ENCODE results near the gene DLG2. TPM values are rescaled to one million over a fixed set of nuclear protein-coding genes. Genes with fewer than 3 reads are reported as not detected.
A peak's percentile ranks its signal among the peaks of the same experiment; 100 is the strongest.
"Not testable (repeated sequence)": the region's sequence is repeated elsewhere in the genome, so short reads cannot be mapped to it uniquely, and the experiment has no call there.

DLG2 gene
- total and polyA plus RNA-seq, 4 donors = 0.30 to 5.5 (median 0.68) TPM

DNA sequence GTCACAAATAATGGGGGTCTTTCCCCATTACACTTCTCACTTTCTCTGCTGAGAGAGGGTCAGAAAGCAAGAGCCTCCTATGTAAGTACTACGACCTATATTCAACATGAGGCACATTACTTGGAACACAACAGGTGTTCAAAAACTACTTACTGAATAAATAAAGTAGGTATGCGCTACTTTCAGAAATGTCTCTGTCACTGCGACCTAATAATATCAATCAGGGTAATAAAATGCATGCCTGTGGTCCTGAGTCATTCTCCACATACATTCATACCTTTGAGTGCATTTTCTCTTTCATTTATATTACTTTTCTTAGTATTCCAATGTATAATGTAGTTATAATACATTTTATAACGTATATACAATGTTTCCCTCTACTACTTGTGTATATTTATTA lies 838.9 kb downstream of the DLG2 start:
- 80% methylated on average over 4 of the region's 4 CpGs for WGBS
- no peak for DNase-seq (ENCODE audit: low spot score)
- Histone ChIP-seq H3K4me1 (ENCODE audit: control insufficient read depth in 4 of 4, insufficient read depth in 4 of 4, low read length in 3 of 4) (no peaks in the 10 kb centered on the region), H3K36me3 (ENCODE audit: control insufficient read depth in 4 of 4, insufficient read depth in 3 of 4, low read depth in 1 of 4, low read length in 3 of 4) (no peaks in the 10 kb centered on the region), H3K4me3 (ENCODE audit: low read depth in 1 of 3, low read length in 3 of 3) (no peak overlapping the region), H3K9ac (ENCODE audit: low read depth in 1 of 2, low read length in 2 of 2) (no peak overlapping the region), H3K27me3 (ENCODE audit: control insufficient read depth in 4 of 4, insufficient read depth in 4 of 4, low read length in 3 of 4) (no peaks in the 10 kb centered on the region), H3K27ac (ENCODE audit: low read depth in 1 of 2, low read length in 2 of 2) (no peak overlapping the region), H3K9me3 (ENCODE audit: control insufficient read depth in 4 of 4, low read length in 3 of 4) (no peaks in the 10 kb centered on the region)
- TF ChIP-seq, protein P1, sequence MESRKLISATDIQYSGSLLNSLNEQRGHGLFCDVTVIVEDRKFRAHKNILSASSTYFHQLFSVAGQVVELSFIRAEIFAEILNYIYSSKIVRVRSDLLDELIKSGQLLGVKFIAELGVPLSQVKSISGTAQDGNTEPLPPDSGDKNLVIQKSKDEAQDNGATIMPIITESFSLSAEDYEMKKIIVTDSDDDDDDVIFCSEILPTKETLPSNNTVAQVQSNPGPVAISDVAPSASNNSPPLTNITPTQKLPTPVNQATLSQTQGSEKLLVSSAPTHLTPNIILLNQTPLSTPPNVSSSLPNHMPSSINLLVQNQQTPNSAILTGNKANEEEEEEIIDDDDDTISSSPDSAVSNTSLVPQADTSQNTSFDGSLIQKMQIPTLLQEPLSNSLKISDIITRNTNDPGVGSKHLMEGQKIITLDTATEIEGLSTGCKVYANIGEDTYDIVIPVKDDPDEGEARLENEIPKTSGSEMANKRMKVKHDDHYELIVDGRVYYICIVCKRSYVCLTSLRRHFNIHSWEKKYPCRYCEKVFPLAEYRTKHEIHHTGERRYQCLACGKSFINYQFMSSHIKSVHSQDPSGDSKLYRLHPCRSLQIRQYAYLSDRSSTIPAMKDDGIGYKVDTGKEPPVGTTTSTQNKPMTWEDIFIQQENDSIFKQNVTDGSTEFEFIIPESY (IDR thresholded peaks at IDR 0.05) = no peak
- TF ChIP-seq FOXA1 (IDR thresholded peaks at IDR 0.05) (no peak), TAF1 (conservative IDR thresholded peaks at IDR 0.05) (no peak), RAD21 (IDR thresholded peaks at IDR 0.05) (no peak), GABPA (IDR thresholded peaks at IDR 0.05 in 1 of 2, conservative IDR thresholded peaks at IDR 0.05 in 1 of 2) (no peak), YY1 (IDR thresholded peaks at IDR 0.05) (no peak), RXRA (IDR thresholded peaks at IDR 0.05) (no peak), EGR1 (IDR thresholded peaks at IDR 0.05; ENCODE audit: low read depth in 2 of 2) (no peak), FOXA2 (IDR thresholded peaks at IDR 0.05) (no peak), SP1 (IDR thresholded peaks at IDR 0.05) (no peak)
- TF ChIP-seq, protein P2, sequence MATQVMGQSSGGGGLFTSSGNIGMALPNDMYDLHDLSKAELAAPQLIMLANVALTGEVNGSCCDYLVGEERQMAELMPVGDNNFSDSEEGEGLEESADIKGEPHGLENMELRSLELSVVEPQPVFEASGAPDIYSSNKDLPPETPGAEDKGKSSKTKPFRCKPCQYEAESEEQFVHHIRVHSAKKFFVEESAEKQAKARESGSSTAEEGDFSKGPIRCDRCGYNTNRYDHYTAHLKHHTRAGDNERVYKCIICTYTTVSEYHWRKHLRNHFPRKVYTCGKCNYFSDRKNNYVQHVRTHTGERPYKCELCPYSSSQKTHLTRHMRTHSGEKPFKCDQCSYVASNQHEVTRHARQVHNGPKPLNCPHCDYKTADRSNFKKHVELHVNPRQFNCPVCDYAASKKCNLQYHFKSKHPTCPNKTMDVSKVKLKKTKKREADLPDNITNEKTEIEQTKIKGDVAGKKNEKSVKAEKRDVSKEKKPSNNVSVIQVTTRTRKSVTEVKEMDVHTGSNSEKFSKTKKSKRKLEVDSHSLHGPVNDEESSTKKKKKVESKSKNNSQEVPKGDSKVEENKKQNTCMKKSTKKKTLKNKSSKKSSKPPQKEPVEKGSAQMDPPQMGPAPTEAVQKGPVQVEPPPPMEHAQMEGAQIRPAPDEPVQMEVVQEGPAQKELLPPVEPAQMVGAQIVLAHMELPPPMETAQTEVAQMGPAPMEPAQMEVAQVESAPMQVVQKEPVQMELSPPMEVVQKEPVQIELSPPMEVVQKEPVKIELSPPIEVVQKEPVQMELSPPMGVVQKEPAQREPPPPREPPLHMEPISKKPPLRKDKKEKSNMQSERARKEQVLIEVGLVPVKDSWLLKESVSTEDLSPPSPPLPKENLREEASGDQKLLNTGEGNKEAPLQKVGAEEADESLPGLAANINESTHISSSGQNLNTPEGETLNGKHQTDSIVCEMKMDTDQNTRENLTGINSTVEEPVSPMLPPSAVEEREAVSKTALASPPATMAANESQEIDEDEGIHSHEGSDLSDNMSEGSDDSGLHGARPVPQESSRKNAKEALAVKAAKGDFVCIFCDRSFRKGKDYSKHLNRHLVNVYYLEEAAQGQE (IDR thresholded peaks at IDR 0.05) = no peak
- TF ChIP-seq, protein P3, sequence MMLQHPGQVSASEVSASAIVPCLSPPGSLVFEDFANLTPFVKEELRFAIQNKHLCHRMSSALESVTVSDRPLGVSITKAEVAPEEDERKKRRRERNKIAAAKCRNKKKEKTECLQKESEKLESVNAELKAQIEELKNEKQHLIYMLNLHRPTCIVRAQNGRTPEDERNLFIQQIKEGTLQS (IDR thresholded peaks at IDR 0.05) = no peak

DNA sequence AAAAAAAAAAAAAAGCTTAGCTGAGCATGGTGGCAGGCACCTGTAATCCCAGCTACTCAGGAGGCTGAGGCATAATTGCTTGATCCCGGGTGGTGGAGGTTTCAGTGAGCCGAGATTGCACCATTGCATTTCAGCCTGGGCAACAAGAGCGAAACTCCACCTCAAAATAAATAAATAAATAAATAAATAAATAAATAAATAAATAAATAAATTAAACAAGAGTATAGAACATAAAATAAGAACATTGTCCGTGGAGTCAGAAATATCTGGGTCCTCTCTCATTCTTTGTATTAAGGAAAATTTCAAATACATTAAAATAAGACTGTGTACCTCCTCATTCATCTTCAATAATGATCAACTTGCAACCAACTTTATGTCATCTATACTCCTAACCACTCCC lies 843.0 kb downstream of the DLG2 start:
- not testable (repeated sequence) for DNase-seq (ENCODE audit: low spot score); H3K27ac ChIP-seq (ENCODE audit: low read depth in 1 of 2, low read length in 2 of 2); H3K9ac ChIP-seq (ENCODE audit: low read depth in 1 of 2, low read length in 2 of 2); H3K4me3 ChIP-seq (ENCODE audit: low read depth in 1 of 3, low read length in 3 of 3); H3K27me3 ChIP-seq (ENCODE audit: control insufficient read depth in 4 of 4, insufficient read depth in 4 of 4, low read length in 3 of 4); H3K36me3 ChIP-seq (ENCODE audit: control insufficient read depth in 4 of 4, insufficient read depth in 3 of 4, low read depth in 1 of 4, low read length in 3 of 4); H3K9me3 ChIP-seq (ENCODE audit: control insufficient read depth in 4 of 4, low read length in 3 of 4); H3K4me1 ChIP-seq (ENCODE audit: control insufficient read depth in 4 of 4, insufficient read depth in 4 of 4, low read length in 3 of 4)
- 68% methylated on average over 4 of the region's 4 CpGs for WGBS

DNA sequence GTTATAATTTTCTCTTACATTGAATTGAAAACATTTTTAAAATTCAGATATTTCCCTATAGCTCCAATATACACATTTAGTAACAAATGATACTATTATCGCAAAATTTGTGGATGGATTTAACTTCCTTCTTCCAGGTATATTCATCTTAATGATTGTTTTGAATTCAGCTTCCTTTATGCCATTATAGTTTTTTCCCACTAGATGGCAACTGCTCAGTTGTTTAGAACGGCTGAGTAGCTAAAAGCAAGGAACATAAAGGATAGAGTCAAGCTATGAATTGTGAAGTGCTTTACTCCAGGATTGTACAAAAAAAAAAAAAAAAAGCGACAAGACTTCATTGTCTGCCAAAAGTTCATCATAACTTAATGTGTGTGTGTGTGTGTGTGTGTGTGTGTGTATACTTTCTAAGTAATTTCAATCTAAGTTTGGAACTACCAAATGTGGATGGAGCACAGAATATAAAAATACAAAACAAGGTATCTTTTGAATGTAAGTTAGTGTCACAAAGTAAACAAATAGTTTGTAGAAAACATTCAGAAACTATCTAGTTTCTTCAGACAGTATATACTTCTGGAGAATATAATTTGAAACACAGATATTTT lies 846.4 kb downstream of the DLG2 start:
- H3K4me3 ChIP-seq (ENCODE audit: low read depth in 1 of 3, low read length in 3 of 3) = no peak overlapping the region
- no peaks in the 10 kb centered on the region for H3K9me3 ChIP-seq (ENCODE audit: control insufficient read depth in 4 of 4, low read length in 3 of 4)
- no peak overlapping the region for H3K27ac ChIP-seq (ENCODE audit: low read depth in 1 of 2, low read length in 2 of 2)
- H3K27me3 ChIP-seq (ENCODE audit: control insufficient read depth in 4 of 4, insufficient read depth in 4 of 4, low read length in 3 of 4) = no peaks in the 10 kb centered on the region
- TF ChIP-seq RAD21 (IDR thresholded peaks at IDR 0.05) = peak; percentile 62 to 74
- TF ChIP-seq, protein P4, sequence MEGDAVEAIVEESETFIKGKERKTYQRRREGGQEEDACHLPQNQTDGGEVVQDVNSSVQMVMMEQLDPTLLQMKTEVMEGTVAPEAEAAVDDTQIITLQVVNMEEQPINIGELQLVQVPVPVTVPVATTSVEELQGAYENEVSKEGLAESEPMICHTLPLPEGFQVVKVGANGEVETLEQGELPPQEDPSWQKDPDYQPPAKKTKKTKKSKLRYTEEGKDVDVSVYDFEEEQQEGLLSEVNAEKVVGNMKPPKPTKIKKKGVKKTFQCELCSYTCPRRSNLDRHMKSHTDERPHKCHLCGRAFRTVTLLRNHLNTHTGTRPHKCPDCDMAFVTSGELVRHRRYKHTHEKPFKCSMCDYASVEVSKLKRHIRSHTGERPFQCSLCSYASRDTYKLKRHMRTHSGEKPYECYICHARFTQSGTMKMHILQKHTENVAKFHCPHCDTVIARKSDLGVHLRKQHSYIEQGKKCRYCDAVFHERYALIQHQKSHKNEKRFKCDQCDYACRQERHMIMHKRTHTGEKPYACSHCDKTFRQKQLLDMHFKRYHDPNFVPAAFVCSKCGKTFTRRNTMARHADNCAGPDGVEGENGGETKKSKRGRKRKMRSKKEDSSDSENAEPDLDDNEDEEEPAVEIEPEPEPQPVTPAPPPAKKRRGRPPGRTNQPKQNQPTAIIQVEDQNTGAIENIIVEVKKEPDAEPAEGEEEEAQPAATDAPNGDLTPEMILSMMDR (IDR thresholded peaks at IDR 0.05; ENCODE audit: low read depth, low read length, missing input control) = peak; percentile 42
- no peak for TF ChIP-seq SP1 (IDR thresholded peaks at IDR 0.05)
- H3K9ac ChIP-seq (ENCODE audit: low read depth in 1 of 2, low read length in 2 of 2) = no peak overlapping the region
- no peaks in the 10 kb centered on the region for H3K36me3 ChIP-seq (ENCODE audit: control insufficient read depth in 4 of 4, insufficient read depth in 3 of 4, low read depth in 1 of 4, low read length in 3 of 4)
- H3K4me1 ChIP-seq (ENCODE audit: control insufficient read depth in 4 of 4, insufficient read depth in 4 of 4, low read length in 3 of 4) = no peaks in the 10 kb centered on the region
- 16% methylated on average over 3 of the region's 3 CpGs for WGBS
- no peak for DNase-seq (ENCODE audit: low spot score)
